Measurements from ENCODE around the gene PFKFB4. TPM values are rescaled to one million over a fixed set of nuclear protein-coding genes. Genes with fewer than 3 reads are reported as not detected.
"Not testable (repeated sequence)": the region's sequence is repeated elsewhere in the genome, so short reads cannot be mapped to it uniquely, and the experiment has no call there.

PFKFB4 gene
- total and polyA plus RNA-seq, 4 donors = 13.2 to 18.3 (median 14.7) TPM

- no peak for DNase-seq (ENCODE audit: low read depth in 4 of 6, low spot score in 6 of 6)
These were observed 19.8 kb downstream of the PFKFB4 start for GRCh38 chr3:48536785-48537184.

GRCh38 chr3:48536116-48536515 lies 20.5 kb downstream of the PFKFB4 start:
- no peak overlapping the region for H3K27ac ChIP-seq (ENCODE audit: low read depth, low read length)
- whole genome bisulfite sequencing (ENCODE audit: insufficient coverage) = 94% methylated on average over 18 of the region's 19 CpGs
- no peak for DNase-seq (ENCODE audit: low read depth in 4 of 6, low spot score in 6 of 6)
- no peaks in the 10 kb centered on the region for H3K27me3 ChIP-seq (ENCODE audit: control insufficient read depth, insufficient read depth, low read length)
- no peaks in the 10 kb centered on the region for H3K4me1 ChIP-seq (ENCODE audit: control insufficient read depth, insufficient read depth, low read length)
- H3K9me3 ChIP-seq (ENCODE audit: control insufficient read depth, insufficient read depth, low read length) = no peaks in the 10 kb centered on the region
- H3K4me3 ChIP-seq (ENCODE audit: low read depth, low read length) = no peak overlapping the region
- H3K36me3 ChIP-seq (ENCODE audit: control insufficient read depth, insufficient read depth, low read length) = peaks cover 67% of the 10 kb centered on the region

More at GRCh38 chr3:48536785-48537184, 19.8 kb downstream of the PFKFB4 start:
- WGBS (ENCODE audit: insufficient coverage) = 93% methylated on average over 5 of the region's 5 CpGs
- Histone ChIP-seq H3K4me1 (ENCODE audit: control insufficient read depth, insufficient read depth, low read length) (no peaks in the 10 kb centered on the region), H3K4me3 (ENCODE audit: low read depth, low read length) (no peak overlapping the region), H3K27ac (ENCODE audit: low read depth, low read length) (no peak overlapping the region), H3K27me3 (ENCODE audit: control insufficient read depth, insufficient read depth, low read length) (no peaks in the 10 kb centered on the region), H3K9me3 (ENCODE audit: control insufficient read depth, insufficient read depth, low read length) (no peaks in the 10 kb centered on the region), H3K36me3 (ENCODE audit: control insufficient read depth, insufficient read depth, low read length) (peaks cover 67% of the 10 kb centered on the region)

DNA sequence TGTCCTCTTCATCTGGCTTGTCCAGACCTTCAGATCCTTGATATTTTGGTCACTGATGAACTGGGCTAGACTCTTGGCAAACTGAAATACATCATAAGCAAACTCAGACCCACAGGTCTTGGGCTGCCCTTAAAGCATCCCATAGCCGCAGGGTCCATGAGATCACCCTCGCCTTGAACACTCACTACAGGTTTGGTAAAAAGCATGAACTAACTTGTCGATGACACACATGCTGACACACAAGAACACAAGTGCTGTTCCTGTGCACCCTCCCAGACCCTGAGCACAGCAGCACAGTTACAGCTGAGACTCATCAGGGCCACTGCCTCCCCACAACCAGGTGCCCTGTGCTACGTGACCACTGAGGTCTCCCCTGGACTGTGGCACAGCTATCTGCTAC lies 21.0 kb downstream of the PFKFB4 start:
- Histone ChIP-seq H3K4me1 (ENCODE audit: control insufficient read depth, insufficient read depth, low read length) (no peaks in the 10 kb centered on the region), H3K27me3 (ENCODE audit: control insufficient read depth, insufficient read depth, low read length) (no peaks in the 10 kb centered on the region), H3K4me3 (ENCODE audit: low read depth, low read length) (no peak overlapping the region), H3K27ac (ENCODE audit: low read depth, low read length) (no peak overlapping the region), H3K36me3 (ENCODE audit: control insufficient read depth, insufficient read depth, low read length) (peaks cover 67% of the 10 kb centered on the region), H3K9me3 (ENCODE audit: control insufficient read depth, insufficient read depth, low read length) (no peaks in the 10 kb centered on the region)
- no peak for DNase-seq (ENCODE audit: low read depth in 4 of 6, low spot score in 6 of 6)
- 95% methylated on average over 4 of the region's 4 CpGs for WGBS (ENCODE audit: insufficient coverage)

DNA sequence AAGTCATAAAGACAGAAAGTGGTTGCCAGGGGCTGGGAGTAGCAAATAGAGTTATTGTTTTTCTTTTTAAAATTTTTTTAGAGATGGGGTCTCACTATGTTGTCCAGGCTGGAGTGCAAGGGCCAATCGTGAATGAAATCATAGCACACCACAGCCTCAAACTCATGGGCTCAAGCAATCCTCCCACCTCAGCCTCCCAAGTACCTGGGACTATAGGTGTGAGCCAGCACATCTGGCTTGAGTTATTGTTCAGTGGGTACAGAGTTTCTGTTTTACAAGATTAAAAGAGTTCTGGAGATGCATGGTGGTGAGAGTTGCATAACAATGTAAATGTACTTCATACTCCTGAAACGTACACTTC lies 23.6 kb downstream of the PFKFB4 start:
- H3K36me3 ChIP-seq (ENCODE audit: control insufficient read depth, insufficient read depth, low read length) = peaks cover 57% of the 10 kb centered on the region
- DNase-seq (ENCODE audit: low read depth in 4 of 6, low spot score in 6 of 6) = no peak
- H3K27me3 ChIP-seq (ENCODE audit: control insufficient read depth, insufficient read depth, low read length) = no peaks in the 10 kb centered on the region
- no peaks in the 10 kb centered on the region for H3K4me1 ChIP-seq (ENCODE audit: control insufficient read depth, insufficient read depth, low read length)
- no peak overlapping the region for H3K27ac ChIP-seq (ENCODE audit: low read depth, low read length)
- H3K4me3 ChIP-seq (ENCODE audit: low read depth, low read length) = no peak overlapping the region
- WGBS (ENCODE audit: insufficient coverage) = no CpG with 5 or more reads among the region's 2 CpGs
- H3K9me3 ChIP-seq (ENCODE audit: control insufficient read depth, insufficient read depth, low read length) = no peaks in the 10 kb centered on the region

DNA sequence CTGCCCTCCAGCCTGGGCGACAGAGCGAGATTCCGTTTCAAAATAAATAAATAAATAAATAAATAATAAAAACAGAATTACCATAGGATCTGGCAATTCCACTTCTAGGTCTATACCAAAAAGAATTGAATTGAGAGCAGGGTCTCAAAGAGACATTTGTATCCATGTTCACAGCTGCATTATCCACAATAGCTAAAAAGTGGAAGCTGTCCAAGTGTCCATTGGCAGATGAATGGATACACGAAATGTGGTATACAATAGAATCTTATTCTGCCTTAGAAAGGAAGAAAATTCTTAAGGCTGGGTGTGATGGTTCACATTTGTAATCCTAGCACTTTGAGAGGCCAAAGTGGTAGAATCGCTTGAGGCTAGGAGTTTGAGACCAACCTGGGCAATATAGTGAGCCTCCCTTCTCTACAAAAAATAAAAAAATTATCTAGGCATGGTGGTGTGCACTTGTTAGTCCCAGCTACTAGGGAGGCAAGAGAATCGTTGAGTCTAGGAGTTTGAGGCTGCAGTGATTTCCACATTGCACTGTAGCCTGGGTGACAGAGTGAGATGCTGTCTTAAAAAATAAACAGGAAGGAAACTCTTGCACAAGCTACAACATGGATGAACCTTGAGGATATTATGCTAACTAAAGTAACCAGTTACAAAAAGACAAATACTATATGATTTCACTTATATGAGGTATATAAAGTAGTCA lies 24.2 kb downstream of the PFKFB4 start:
- Histone ChIP-seq H3K9me3 (ENCODE audit: control insufficient read depth, insufficient read depth, low read length) (no peaks in the 10 kb centered on the region), H3K4me1 (ENCODE audit: control insufficient read depth, insufficient read depth, low read length) (no peaks in the 10 kb centered on the region), H3K36me3 (ENCODE audit: control insufficient read depth, insufficient read depth, low read length) (peaks cover 58% of the 10 kb centered on the region), H3K4me3 (ENCODE audit: low read depth, low read length) (no peak overlapping the region), H3K27ac (ENCODE audit: low read depth, low read length) (no peak overlapping the region), H3K27me3 (ENCODE audit: control insufficient read depth, insufficient read depth, low read length) (no peaks in the 10 kb centered on the region)
- peak in 3 of 6 donors; percentile 5 to 53 (median 19) for DNase-seq (ENCODE audit: low read depth in 4 of 6, low spot score in 6 of 6)
- no CpG with 5 or more reads among the region's 6 CpGs for WGBS (ENCODE audit: insufficient coverage)

DNA sequence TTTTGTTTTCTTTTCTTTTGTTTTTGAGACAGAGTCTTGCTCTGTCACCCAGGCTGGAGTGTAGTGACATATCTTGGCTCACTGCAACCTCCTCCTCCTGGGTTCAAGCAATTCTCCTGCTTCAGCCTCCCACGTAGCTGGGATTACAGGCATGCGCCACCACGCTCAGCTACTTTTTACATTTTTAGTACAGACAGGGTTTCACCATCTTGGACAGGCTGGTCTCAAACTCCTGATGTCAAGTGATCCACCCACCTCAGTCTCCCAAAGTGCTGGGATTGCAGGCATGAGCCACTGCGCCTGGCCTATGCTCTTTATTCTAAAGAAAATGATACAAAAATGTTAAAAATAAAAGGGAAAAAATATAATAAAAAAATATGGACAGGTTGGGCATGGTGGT lies 25.9 kb downstream of the PFKFB4 start:
- peaks cover 54% of the 10 kb centered on the region for H3K36me3 ChIP-seq (ENCODE audit: control insufficient read depth, insufficient read depth, low read length)
- not testable (repeated sequence) for H3K9me3 ChIP-seq (ENCODE audit: control insufficient read depth, insufficient read depth, low read length); H3K4me1 ChIP-seq (ENCODE audit: control insufficient read depth, insufficient read depth, low read length); H3K4me3 ChIP-seq (ENCODE audit: low read depth, low read length); H3K27ac ChIP-seq (ENCODE audit: low read depth, low read length); DNase-seq (ENCODE audit: low read depth in 4 of 6, low spot score in 6 of 6); H3K27me3 ChIP-seq (ENCODE audit: control insufficient read depth, insufficient read depth, low read length)
- WGBS (ENCODE audit: insufficient coverage) = 89% methylated on average over 3 of the region's 4 CpGs

DNA sequence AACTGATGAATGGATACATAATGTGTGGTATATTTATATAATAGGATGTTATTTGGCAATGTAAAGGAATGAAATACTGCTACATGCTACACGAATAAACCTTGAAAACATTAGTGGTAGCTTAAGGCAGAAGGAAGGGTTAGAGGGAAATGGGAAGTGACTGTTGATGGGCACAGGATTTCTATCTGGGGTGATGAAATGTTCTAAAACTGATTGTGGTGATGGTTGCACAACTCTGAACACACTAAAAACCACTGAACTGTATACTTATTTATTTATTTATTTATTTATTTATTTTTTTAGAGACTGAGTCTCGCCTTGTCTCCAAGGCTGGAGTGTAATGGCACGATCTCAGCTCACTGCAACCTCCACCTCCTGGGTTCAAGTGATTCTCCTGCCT lies 27.8 kb downstream of the PFKFB4 start:
- no peaks in the 10 kb centered on the region for H3K27me3 ChIP-seq (ENCODE audit: control insufficient read depth, insufficient read depth, low read length)
- no peak overlapping the region for H3K27ac ChIP-seq (ENCODE audit: low read depth, low read length)
- no peak for DNase-seq (ENCODE audit: low read depth in 4 of 6, low spot score in 6 of 6)
- H3K9me3 ChIP-seq (ENCODE audit: control insufficient read depth, insufficient read depth, low read length) = no peaks in the 10 kb centered on the region
- no peaks in the 10 kb centered on the region for H3K4me1 ChIP-seq (ENCODE audit: control insufficient read depth, insufficient read depth, low read length)
- peaks cover 49% of the 10 kb centered on the region for H3K36me3 ChIP-seq (ENCODE audit: control insufficient read depth, insufficient read depth, low read length)
- WGBS (ENCODE audit: insufficient coverage) = 100% methylated on average over 1 of the region's 3 CpGs
- no peak overlapping the region for H3K4me3 ChIP-seq (ENCODE audit: low read depth, low read length)

- Histone ChIP-seq H3K9me3 (ENCODE audit: control insufficient read depth, insufficient read depth, low read length) (no peaks in the 10 kb centered on the region), H3K4me3 (ENCODE audit: low read depth, low read length) (no peak overlapping the region), H3K27me3 (ENCODE audit: control insufficient read depth, insufficient read depth, low read length) (no peaks in the 10 kb centered on the region), H3K4me1 (ENCODE audit: control insufficient read depth, insufficient read depth, low read length) (no peaks in the 10 kb centered on the region), H3K36me3 (ENCODE audit: control insufficient read depth, insufficient read depth, low read length) (peaks cover 51% of the 10 kb centered on the region), H3K27ac (ENCODE audit: low read depth, low read length) (no peak overlapping the region)
- DNase-seq (ENCODE audit: low read depth in 4 of 6, low spot score in 6 of 6) = no peak
- WGBS (ENCODE audit: insufficient coverage) = 96% methylated on average over 3 of the region's 9 CpGs
These were observed 28.6 kb downstream of the PFKFB4 start for GRCh38 chr3:48528048-48528447.

DNA sequence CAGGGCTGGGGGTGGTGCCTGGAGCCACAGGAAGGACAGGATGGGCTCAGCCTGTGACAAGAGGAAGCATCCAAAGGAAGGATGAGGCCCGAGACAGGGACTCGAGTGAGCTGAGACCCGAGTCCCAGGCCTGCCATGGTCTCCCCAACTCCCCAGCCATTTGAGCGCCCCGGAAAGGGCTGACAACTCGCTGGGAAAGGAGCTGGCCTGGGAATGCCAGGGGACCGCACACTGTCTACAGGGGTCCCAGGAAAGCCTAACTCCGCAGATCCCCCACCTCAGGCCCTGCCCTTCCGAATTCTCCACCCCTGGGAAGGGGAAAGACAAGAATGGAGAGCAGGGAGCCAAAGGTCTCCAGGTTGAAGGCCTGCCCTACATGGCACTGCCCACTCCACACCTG lies 31.6 kb downstream of the PFKFB4 start:
- H3K36me3 ChIP-seq (ENCODE audit: control insufficient read depth, insufficient read depth, low read length) = peaks cover 71% of the 10 kb centered on the region

DNA sequence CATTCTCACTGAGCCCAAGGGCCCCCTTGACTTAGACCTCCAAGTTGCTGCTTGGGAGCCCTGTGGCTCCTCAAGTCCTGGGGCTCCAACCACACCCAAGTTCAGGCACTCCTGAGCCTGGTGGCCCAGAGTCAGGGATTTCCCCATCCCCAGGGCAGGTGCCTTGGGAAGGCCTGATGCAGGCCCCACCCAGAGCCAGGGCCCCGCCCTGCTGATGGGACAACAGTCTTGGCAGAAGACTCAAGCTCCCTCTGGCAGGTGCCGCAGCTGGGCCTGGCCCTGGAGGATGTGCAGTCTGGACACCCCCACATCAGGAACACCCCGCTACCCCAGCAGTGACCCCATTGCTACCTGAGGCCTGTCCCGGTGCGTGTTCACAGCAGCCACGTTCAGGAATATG lies 35.0 kb downstream of the PFKFB4 start:
- Histone ChIP-seq H3K27ac (ENCODE audit: low read depth, low read length) (no peak overlapping the region), H3K36me3 (ENCODE audit: control insufficient read depth, insufficient read depth, low read length) (peaks cover 75% of the 10 kb centered on the region), H3K27me3 (ENCODE audit: control insufficient read depth, insufficient read depth, low read length) (no peaks in the 10 kb centered on the region), H3K4me3 (ENCODE audit: low read depth, low read length) (no peak overlapping the region), H3K4me1 (ENCODE audit: control insufficient read depth, insufficient read depth, low read length) (no peaks in the 10 kb centered on the region), H3K9me3 (ENCODE audit: control insufficient read depth, insufficient read depth, low read length) (no peaks in the 10 kb centered on the region)
- DNase-seq (ENCODE audit: low read depth in 4 of 6, low spot score in 6 of 6) = no peak
- 100% methylated on average over 4 of the region's 6 CpGs for WGBS (ENCODE audit: insufficient coverage)

More for the DNA sequence above, 31.6 kb downstream of the PFKFB4 start:
- no peaks in the 10 kb centered on the region for H3K4me1 ChIP-seq (ENCODE audit: control insufficient read depth, insufficient read depth, low read length)
- DNase-seq (ENCODE audit: low read depth in 4 of 6, low spot score in 6 of 6) = no peak
- no peak overlapping the region for H3K4me3 ChIP-seq (ENCODE audit: low read depth, low read length)
- H3K9me3 ChIP-seq (ENCODE audit: control insufficient read depth, insufficient read depth, low read length) = no peaks in the 10 kb centered on the region
- WGBS (ENCODE audit: insufficient coverage) = 90% methylated on average over 6 of the region's 9 CpGs
- no peaks in the 10 kb centered on the region for H3K27me3 ChIP-seq (ENCODE audit: control insufficient read depth, insufficient read depth, low read length)
- H3K27ac ChIP-seq (ENCODE audit: low read depth, low read length) = no peak overlapping the region
